NCI-H345 treated with DMSO at 0.1 percent for 48 hours (cell line): ENCODE measurements around the gene CXCL8.
A peak's percentile ranks its signal among the peaks of the same experiment; 100 is the strongest.

Source experiments
- DNase-seq: peaks from one replicate; lab custom pipeline; 2025; ENCODE audit not compliant: unreplicated experiment; lab: John Stamatoyannopoulos, UW

The CXCL8 gene

GRCh38 chr4:73718375-73719373 lies 21.7 kb upstream of the CXCL8 start:
- no peak for DNase-seq

- DNase-seq = no peak
Measured at GRCh38 chr4:73721435-73721834, 18.9 kb upstream of the CXCL8 start.

GRCh38 chr4:73721909-73722308 lies 18.5 kb upstream of the CXCL8 start:
- no peak for DNase-seq

DNA sequence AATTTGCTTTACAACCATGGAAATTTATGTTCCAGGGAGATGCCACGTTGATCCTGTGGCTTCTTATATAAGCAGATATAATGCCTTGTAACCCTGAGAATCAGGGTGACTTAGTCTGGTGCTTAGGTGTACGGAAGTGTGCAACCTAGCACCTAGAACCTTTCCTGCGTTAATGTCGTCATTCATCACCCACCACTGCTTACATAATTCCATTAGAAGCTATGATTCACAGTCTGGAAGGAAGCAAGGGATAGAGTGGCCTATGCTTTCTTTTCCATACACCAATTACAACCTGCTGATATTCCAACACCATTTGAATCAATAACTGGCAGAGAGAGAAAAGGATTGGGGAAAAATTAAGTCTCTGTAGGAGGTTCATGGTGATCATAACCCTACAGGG lies 17.3 kb upstream of the CXCL8 start:
- no peak for DNase-seq

GRCh38 chr4:73723928-73724327 lies 16.4 kb upstream of the CXCL8 start:
- DNase-seq = no peak

DNA sequence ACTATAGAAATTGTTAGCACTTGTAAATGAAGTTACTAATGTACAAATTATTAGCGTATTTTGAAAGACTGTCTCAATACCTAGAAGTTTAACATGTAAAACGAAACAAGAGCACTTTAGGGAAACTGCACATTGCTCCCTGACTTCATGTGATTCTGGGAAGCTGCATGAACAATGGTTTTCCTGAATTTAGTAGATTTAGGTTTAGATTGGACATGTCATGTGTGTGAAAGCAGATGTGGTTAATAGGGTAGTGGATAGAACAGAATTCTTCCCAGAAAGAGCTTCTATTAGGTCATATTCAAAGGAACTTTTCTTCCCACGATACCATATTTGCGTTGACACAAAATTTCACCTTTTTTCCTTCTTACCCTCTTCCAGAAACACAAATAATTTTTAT lies 14.9 kb upstream of the CXCL8 start:
- no peak for DNase-seq

- no peak for DNase-seq
Measured at GRCh38 chr4:73725985-73726384, 14.4 kb upstream of the CXCL8 start.

- no peak for DNase-seq
Measured at GRCh38 chr4:73727685-73728084, 12.7 kb upstream of the CXCL8 start.

DNA sequence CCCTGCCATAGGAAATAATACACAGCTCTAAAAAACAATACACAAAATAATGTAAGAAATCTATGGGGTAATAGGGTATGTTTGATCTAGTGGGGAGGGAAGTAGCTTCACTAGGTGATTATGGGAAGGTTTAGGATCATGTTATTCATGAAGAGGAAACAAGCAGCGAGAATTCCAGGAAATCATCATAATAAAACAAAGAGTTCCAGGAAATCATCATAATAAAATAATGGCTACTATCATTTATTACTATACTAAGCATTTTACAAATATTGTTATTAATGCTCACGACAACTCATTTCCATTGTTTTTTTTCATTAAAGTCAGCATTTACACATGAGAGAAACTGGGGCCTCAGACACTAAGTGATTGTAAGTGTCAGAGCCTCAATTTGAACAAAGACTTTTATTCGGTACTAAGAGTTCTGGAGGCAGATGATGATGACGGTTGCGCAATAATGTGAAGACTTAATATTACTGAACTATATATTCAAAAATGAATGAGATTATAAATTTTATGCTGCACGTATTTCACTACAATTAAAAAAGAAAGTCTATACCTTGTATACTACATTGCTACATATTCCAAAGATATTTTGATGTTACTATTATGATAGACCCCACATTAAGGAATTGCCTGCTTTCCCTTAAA lies 12.2 kb upstream of the CXCL8 start:
- DNase-seq = no peak

DNA sequence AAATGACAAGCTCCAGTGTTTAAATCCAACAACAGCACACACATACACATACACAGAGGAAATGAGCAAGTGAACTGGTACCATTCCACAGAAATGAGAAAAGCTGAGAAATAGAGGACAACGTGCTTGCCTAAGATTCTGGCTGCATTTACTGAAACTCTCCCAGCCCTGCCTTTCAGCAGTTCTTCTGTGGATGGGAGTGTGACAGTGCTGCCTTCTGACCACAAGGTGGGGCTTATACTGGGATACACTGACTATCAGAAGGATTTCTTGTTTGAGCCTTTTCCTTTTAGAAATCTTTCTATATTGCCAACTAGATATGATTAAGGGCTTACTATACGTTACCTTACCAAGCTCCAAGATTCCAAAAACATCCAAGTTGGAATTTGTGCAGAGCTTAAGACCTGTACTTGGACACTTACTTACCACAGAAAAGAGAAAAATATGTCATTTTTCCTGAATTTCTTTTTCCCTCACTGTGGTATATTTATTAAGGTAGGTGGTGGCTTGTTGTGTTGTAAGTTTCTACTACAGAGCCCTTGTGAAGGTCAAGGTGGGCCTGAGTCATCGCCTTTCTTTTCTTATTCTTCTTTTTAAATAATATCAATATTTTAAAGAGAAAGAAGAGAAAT lies 10.7 kb upstream of the CXCL8 start:
- DNase-seq = peak; percentile 8

DNA sequence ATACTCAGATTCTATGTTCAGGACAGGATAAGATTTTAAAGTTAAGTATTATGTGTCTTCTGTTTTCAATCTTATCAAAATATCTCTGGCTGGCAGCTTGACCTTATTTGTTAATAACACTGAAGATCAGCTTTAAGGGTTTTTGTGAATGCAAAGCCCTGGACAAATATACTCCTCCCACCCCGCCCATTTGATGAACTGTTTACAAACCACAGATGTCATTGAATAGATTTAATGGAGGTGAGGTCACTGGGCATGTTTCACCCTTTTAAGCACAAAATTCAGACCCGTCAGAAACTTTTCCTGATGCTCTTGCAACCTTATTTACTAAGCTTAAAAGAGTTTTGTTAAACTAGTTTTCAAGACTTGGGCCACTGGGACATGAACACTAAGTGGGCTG lies 10.1 kb upstream of the CXCL8 start:
- no peak for DNase-seq

DNA sequence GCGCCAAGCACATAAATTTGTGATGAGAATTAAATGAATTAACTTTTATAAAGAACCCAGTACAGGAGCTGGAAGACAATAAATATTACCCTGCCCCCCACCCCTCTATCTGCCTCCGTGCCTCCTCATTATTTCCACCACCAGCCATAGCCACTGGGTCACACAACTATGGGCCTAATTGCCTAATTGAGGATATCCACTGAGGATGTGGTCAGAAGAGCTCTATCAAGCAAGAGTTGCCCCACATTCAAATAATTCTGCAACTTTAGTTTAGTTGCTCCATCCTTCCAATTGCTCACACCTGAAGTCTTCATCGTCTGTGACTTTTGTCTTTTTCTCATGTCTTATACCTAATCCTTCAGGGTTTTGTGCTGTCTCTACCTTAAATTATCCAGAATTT lies 9.5 kb upstream of the CXCL8 start:
- no peak for DNase-seq

GRCh38 chr4:73731968-73732610 lies 8.3 kb upstream of the CXCL8 start:
- no peak for DNase-seq

- no peak for DNase-seq
Measured at GRCh38 chr4:73732759-73733431, 7.5 kb upstream of the CXCL8 start.

DNA sequence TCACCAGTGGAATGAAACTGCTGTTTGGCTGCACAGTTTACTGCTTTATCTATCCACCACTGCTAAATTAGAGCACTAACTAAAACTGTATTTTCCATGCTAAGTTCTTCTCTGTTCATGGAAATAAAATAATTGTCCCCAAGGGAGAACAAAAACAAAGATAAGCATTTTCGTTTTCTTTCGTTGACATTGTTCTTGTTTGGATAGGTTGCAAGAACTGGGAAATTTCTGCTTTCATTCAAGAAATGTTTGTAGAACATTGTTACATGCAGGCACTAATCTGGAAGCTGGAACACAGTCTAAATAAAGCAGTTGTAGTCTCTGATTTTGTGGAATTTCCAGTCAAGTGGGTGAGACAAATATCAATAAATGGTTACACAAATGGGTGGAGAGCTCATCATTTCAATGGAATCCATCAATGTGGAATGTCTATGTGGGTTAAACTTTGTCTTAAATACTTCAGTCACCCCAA lies 5.8 kb upstream of the CXCL8 start:
- no peak for DNase-seq

DNA sequence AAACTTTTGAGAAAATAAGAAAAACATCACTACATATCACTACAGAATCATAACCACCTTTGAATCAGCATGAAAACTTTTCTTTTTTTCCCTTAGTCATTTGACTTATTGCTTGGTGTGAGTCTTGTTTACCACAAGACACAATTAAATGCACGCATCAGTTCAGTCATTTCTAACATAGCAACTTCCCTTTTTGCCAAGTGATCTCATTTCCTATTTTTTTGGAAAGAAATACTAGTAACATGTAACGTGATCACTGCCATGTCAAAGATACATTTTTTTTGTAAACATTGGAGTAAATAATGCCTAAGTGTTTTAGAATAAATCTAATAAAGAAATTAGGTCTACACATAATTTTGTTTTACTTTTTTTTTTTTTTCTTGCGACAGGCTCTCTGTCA lies 5.1 kb upstream of the CXCL8 start:
- no peak for DNase-seq

- no peak for DNase-seq
Measured at GRCh38 chr4:73741031-73741749, 821 bp downstream of the CXCL8 start.

GRCh38 chr4:73741750-73742489 lies 1.6 kb downstream of the CXCL8 start:
- DNase-seq = no peak

- no peak for DNase-seq
Measured at GRCh38 chr4:73742490-73743160, 2.3 kb downstream of the CXCL8 start.
